ENCODE measurements around the gene CCDC57.

- TF ChIP-seq CTCF (IDR thresholded peaks at IDR 0.05; ENCODE audit: low read depth, low read length) (no peak), EZH2phosphoT487 (IDR thresholded peaks at IDR 0.05; ENCODE audit: low read depth) (no peak)
These were observed 156.5 kb downstream of the CCDC57 start for GRCh38 chr17:82055965-82056728.

Data from OCI-LY3 (cell line).